Central memory CD8-positive, alpha-beta T cell (primary cell): ENCODE measurements around the gene TMX4.

ENCODE experiments used
- ATAC-seq: fragments of 150-1000 bp; cut with Tn5 transposase; replicated peaks from 2 replicates; pipeline ENCODE4 v1.10.0; 2022; ENCODE audit warnings: mild to moderate bottlenecking, moderate FRiP score, moderate number of reproducible peaks; ENCODE audit not compliant: poor library complexity, severe bottlenecking; ENCODE audit errors: extremely low read depth
- DNase-seq, 2 donors: peaks; one replicate each; pipeline ENCODE4 v3.0.0; 2021; ENCODE audit warnings: low spot score in 2 of 2
- H3K27ac Mint-ChIP-seq: one replicate; pipeline ENCODE4 v1.8.0; 2022; ENCODE audit warnings: low read depth, mild to moderate bottlenecking, moderate library complexity, mixed read lengths
- H3K27me3 Mint-ChIP-seq: one replicate; pipeline ENCODE4 v1.8.0; 2022; ENCODE audit warnings: mixed read lengths
- H3K36me3 Mint-ChIP-seq: one replicate; pipeline ENCODE4 v1.8.0; 2022; ENCODE audit warnings: mild to moderate bottlenecking, moderate library complexity, mixed read lengths; ENCODE audit not compliant: insufficient read depth
- H3K4me1 Mint-ChIP-seq: one replicate; pipeline ENCODE4 v1.8.0; 2022; ENCODE audit warnings: mixed read lengths
- H3K4me3 Mint-ChIP-seq: one replicate; pipeline ENCODE4 v1.8.0; 2022; ENCODE audit warnings: mild to moderate bottlenecking, moderate library complexity, mixed read lengths
- H3K9me3 Mint-ChIP-seq: one replicate; pipeline ENCODE4 v1.8.0; 2022; ENCODE audit warnings: mixed read lengths

Gene TMX4

GRCh38 chr20:8005575-8006366 is 13.8 kb downstream of the TMX4 start:
- Mint-ChIP-seq H3K27ac (no peak overlapping the region), H3K4me1 (peaks cover 32% of the 10 kb centered on the region), H3K4me3 (no peak overlapping the region), H3K9me3 (no peaks in the 10 kb centered on the region), H3K27me3 (no peaks in the 10 kb centered on the region), H3K36me3 (peaks cover 26% of the 10 kb centered on the region)
- no peak for DNase-seq
- no peak for ATAC-seq

GRCh38 chr20:8005033-8005432 is 14.5 kb downstream of the TMX4 start:
- ATAC-seq (no peak), DNase-seq (no peak)
- Mint-ChIP-seq H3K4me1 (peaks cover 33% of the 10 kb centered on the region), H3K36me3 (peaks cover 31% of the 10 kb centered on the region), H3K4me3 (no peak overlapping the region), H3K27me3 (no peaks in the 10 kb centered on the region), H3K9me3 (no peaks in the 10 kb centered on the region), H3K27ac (no peak overlapping the region)

DNA sequence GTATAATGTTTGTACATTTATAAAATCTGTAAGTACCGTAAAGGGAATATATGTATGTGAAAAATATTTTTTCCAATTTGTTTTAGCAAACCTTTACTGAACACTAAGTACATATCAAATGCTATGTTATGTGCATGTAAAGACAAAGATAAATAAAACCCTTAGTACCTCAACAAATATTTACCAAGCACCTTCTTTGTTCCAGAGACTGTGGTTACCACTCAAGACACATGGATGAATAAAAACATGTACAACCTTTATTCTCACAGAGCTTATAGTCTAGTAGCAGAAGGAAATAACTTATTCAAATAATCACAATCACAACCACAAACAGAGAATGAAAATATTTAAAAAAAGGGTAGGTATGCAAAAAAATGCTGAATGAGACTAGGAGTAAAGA is 17.5 kb downstream of the TMX4 start:
- H3K27me3 Mint-ChIP-seq = no peaks in the 10 kb centered on the region
- H3K9me3 Mint-ChIP-seq = no peaks in the 10 kb centered on the region
- no peak overlapping the region for H3K4me3 Mint-ChIP-seq
- H3K36me3 Mint-ChIP-seq = peaks cover 30% of the 10 kb centered on the region
- H3K27ac Mint-ChIP-seq = no peak overlapping the region
- H3K4me1 Mint-ChIP-seq = peaks cover 26% of the 10 kb centered on the region
- ATAC-seq = no peak
- no peak for DNase-seq

DNA sequence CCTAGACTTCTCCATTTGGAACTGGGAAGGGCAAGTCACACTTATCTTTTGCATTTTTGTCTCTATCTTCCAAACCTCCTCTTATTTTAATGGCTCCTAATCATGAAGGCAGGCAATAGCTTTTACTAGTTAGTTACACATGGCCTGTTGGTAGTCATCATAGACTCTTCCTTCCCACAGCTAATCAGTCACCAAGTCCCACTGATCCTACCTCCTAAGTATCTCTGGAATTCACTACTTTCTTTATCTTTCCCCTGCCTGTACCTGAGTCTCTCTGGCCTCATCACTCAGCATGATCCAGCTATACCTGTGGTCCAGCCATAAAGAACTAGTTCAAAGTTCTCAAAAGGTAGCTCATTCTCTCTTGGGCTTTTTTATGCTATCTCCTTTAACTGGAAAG is 18.8 kb downstream of the TMX4 start:
- no peak overlapping the region for H3K4me3 Mint-ChIP-seq
- peaks cover 19% of the 10 kb centered on the region for H3K4me1 Mint-ChIP-seq
- DNase-seq = no peak
- no peak for ATAC-seq
- H3K27ac Mint-ChIP-seq = no peak overlapping the region
- H3K36me3 Mint-ChIP-seq = peaks cover 30% of the 10 kb centered on the region
- no peaks in the 10 kb centered on the region for H3K27me3 Mint-ChIP-seq
- H3K9me3 Mint-ChIP-seq = no peaks in the 10 kb centered on the region

DNA sequence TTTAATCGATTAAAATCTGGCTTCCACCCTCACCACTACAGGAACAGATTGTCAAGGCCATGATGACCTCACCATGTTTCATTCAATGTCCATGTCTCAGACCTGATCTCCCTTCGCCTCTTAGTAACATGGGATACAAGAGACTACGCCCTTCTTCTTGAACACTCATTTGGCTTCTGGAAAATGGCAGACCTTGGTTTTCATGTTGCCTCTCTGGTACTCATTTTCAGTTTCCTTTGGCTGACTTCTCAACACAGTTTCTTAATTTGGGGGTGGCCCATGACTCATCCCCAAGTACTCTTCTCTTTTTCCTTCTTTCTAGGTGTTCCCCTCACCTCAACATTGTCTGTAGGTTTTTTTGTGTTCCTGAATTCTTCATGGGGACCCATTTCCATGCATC is 22.7 kb downstream of the TMX4 start:
- no peaks in the 10 kb centered on the region for H3K27me3 Mint-ChIP-seq
- H3K27ac Mint-ChIP-seq = no peak overlapping the region
- DNase-seq (no peak), ATAC-seq (no peak)
- H3K4me1 Mint-ChIP-seq = peaks cover 14% of the 10 kb centered on the region
- H3K36me3 Mint-ChIP-seq = peaks cover 37% of the 10 kb centered on the region
- H3K4me3 Mint-ChIP-seq = no peak overlapping the region
- peaks cover 11% of the 10 kb centered on the region for H3K9me3 Mint-ChIP-seq

DNA sequence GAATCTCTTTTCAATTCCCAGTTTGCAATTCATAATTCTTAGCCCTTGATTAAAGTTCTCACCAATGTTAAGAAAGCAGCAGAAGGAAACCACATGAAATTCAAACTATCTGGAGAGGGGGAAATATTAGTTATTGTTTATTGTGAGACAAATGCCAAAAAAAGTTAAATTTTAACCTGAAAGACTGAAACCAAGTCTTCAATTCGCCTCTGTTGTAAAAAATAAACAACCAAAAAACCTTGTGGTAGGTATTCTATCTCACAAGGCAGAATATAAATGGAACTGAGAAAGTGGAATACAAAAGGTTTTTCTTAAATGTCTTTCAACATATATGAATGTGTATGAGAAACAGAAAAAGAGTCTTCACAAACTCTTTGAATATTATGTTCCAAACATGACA is 24.8 kb downstream of the TMX4 start:
- no peak overlapping the region for H3K4me3 Mint-ChIP-seq
- peaks cover 11% of the 10 kb centered on the region for H3K9me3 Mint-ChIP-seq
- peaks cover 26% of the 10 kb centered on the region for H3K36me3 Mint-ChIP-seq
- no peaks in the 10 kb centered on the region for H3K27me3 Mint-ChIP-seq
- no peak overlapping the region for H3K27ac Mint-ChIP-seq
- DNase-seq (no peak), ATAC-seq (no peak)
- peaks cover 8% of the 10 kb centered on the region for H3K4me1 Mint-ChIP-seq

DNA sequence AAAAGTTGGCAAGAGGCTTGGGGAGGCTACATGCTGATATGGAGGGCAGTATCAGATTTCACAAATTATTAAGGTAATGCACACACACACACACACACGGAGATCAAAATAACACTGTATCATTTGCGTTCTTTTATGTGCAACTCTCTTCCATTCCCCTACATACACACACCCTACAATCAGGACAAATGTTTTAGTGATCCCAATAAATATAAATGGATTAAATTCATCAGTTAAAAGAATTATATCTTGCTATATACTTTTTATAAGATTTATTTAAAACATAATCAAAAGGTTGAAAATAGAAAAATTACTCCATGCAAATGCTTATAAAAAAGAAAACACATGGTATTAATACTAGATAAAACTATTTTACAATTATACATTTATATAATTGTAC is 25.9 kb downstream of the TMX4 start:
- Mint-ChIP-seq H3K4me1 (peaks cover 8% of the 10 kb centered on the region), H3K4me3 (no peak overlapping the region), H3K9me3 (peaks cover 11% of the 10 kb centered on the region), H3K27ac (no peak overlapping the region), H3K27me3 (no peaks in the 10 kb centered on the region), H3K36me3 (peaks cover 19% of the 10 kb centered on the region)
- DNase-seq = no peak
- no peak for ATAC-seq

DNA sequence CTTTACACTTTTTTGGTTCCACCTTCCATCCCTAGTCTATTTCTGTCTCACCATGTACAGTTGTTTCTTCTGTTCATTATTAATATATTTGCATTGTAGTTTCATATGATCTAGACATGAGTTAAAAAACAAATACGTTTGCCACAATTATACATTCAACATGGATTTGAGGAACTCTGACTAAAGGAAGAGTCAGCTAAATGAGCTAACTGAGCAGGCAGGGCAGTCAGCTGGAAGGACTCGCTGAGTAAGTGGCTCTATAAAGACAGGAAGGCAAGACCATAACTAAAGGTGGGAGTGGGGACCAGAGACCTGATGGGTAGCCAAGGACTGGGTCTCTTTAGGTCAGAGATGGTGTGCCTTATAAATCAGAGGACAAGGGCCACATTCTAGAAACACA is 26.3 kb downstream of the TMX4 start:
- Mint-ChIP-seq H3K4me1 (peaks cover 8% of the 10 kb centered on the region), H3K36me3 (peaks cover 19% of the 10 kb centered on the region), H3K4me3 (no peak overlapping the region), H3K27ac (no peak overlapping the region), H3K9me3 (peaks cover 11% of the 10 kb centered on the region), H3K27me3 (no peaks in the 10 kb centered on the region)
- ATAC-seq (no peak), DNase-seq (no peak)

- H3K36me3 Mint-ChIP-seq = peaks cover 37% of the 10 kb centered on the region
Measured at GRCh38 chr20:7990385-7990784, 29.2 kb downstream of the TMX4 start.

DNA sequence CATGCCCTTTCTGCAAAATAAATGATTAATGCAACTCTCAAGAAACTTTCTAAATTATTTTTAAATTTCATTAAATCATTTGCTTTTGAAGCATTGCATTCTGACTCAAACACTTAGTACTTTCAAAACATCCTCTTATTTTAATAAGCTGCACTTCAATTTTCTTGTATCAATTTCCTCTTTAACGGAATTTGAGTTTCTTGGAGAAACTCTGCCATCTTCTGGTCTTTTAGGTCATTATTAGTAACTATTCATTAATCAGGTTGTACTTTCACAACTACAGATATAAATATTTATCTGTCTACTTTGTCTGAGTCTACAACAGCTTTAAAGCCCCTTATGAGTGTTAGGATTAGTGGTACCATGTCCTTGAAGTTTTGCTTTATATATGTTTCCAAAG is 30.2 kb downstream of the TMX4 start:
- Mint-ChIP-seq H3K27ac (no peak overlapping the region), H3K27me3 (no peaks in the 10 kb centered on the region), H3K36me3 (peaks cover 32% of the 10 kb centered on the region), H3K4me3 (no peak overlapping the region), H3K9me3 (peaks cover 8% of the 10 kb centered on the region), H3K4me1 (peaks cover 8% of the 10 kb centered on the region)
- DNase-seq (no peak), ATAC-seq (no peak)

More at GRCh38 chr20:7990385-7990784, 29.2 kb downstream of the TMX4 start:
- H3K4me1 Mint-ChIP-seq = peaks cover 8% of the 10 kb centered on the region
- H3K9me3 Mint-ChIP-seq = peaks cover 11% of the 10 kb centered on the region
- no peaks in the 10 kb centered on the region for H3K27me3 Mint-ChIP-seq
- no peak for DNase-seq
- no peak for ATAC-seq
- H3K4me3 Mint-ChIP-seq = no peak overlapping the region
- no peak overlapping the region for H3K27ac Mint-ChIP-seq

DNA sequence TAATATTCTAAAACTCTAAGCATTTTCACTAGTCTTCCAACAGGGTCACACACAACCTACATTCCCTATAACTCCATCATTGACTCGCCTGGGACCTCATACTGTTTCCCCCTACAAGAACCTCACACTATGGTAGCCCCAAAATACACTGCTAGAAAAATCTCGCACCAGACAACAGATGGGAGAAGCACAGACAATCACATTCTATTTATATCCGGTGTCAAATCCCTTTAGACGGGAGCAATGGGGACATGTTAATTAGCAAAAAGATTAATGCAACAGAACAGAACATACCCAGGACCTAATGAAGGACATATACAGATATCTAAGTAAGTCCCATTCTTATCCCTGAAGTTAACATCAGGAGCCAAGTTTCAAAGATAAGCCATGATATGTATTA is 33.6 kb downstream of the TMX4 start:
- Mint-ChIP-seq H3K27ac (peak overlapping the region; percentile 20), H3K4me1 (peaks cover 12% of the 10 kb centered on the region)

GRCh38 chr20:7984192-7984591 is 35.4 kb downstream of the TMX4 start:
- Mint-ChIP-seq H3K4me3 (no peak overlapping the region), H3K4me1 (peaks cover 19% of the 10 kb centered on the region), H3K27me3 (no peaks in the 10 kb centered on the region), H3K9me3 (no peaks in the 10 kb centered on the region), H3K36me3 (peaks cover 48% of the 10 kb centered on the region), H3K27ac (peak overlapping the region; percentile 15)
- no peak for DNase-seq
- no peak for ATAC-seq

More for the DNA sequence above, 33.6 kb downstream of the TMX4 start:
- ATAC-seq (no peak), DNase-seq (no peak)
- Mint-ChIP-seq H3K9me3 (no peaks in the 10 kb centered on the region), H3K4me3 (no peak overlapping the region), H3K27me3 (no peaks in the 10 kb centered on the region), H3K36me3 (peaks cover 47% of the 10 kb centered on the region)

DNA sequence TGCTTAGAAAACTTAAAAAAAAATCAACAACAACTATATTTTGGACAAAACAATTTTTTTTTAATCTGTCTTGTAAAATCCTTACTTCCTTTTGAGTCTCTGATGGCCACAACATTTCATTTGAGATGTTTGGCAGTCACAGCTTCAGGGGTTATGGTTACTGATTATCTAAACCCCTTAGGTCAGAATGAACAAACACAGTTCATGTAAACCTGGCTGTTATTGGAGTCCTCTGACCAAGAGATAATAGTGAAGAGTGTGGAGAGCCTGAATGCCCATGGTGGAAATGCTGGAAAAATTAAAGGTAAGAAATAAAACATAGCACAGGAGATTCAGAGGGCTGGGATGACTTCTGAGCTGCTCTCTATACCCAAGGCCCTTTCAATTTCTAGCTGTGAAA is 38.2 kb downstream of the TMX4 start:
- DNase-seq = no peak
- ATAC-seq = no peak
- Mint-ChIP-seq H3K4me3 (no peak overlapping the region), H3K27ac (no peak overlapping the region), H3K27me3 (no peaks in the 10 kb centered on the region), H3K9me3 (no peaks in the 10 kb centered on the region), H3K4me1 (peaks cover 19% of the 10 kb centered on the region), H3K36me3 (peaks cover 44% of the 10 kb centered on the region)
